RWPE1 (cell line): Measurements from ENCODE around the gene CERS6.

ENCODE experiments used
- CTCF ChIA-PET: fragments of 350-600 bp; sonication (Branson Sonifier 250); formaldehyde crosslinking; extraction: SDS; loops from one replicate; lab custom pipeline; 2021; lab: Yijun Ruan, JAX
- POLR2A ChIA-PET: fragments of 400-600 bp; formaldehyde crosslinking; extraction: SDS; loops from one replicate; lab custom pipeline; 2020; ENCODE audit warnings: antibody characterized with exemption; ENCODE audit not compliant: low non-redundant PET; lab: Yijun Ruan, JAX
- DNase-seq: peaks from one replicate; pipeline ENCODE4 v3.0.0; 2012; ENCODE audit warnings: low spot score
- H3K27ac ChIP-seq: fragments of 450-650 bp; 2 replicates; pipeline ENCODE4 v1.5.1; 2017
- TF ChIP-seq, protein P1 (sequence below): fragments of 450-650 bp; conservative IDR thresholded peaks from 2 replicates; pipeline ENCODE4 v1.5.1; 2017; ENCODE audit warnings: low read depth, mild to moderate bottlenecking

The CERS6 gene

DNA sequence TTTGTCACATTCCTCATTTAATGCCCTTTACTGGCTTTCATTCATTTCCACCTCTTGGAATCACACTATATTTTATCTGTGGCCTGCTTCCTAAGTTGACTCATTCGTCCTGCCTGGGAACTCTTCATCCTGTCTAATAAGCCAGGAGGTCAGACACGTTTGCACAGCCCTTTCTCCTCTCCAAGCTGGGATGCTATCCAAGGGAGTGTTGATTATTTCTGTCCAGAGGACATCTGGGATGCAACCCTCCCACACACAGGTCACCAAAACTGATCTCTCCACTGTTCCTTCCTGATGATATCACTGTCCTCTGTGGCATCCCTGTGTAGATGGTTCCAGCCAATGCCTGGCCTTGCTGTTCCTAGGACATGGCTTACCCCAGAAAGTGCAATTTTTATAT, 266.5 kb downstream of the CERS6 start:
- ChIA-PET POLR2A (no interaction called here), CTCF (no interaction called here)
- TF ChIP-seq, protein P1, sequence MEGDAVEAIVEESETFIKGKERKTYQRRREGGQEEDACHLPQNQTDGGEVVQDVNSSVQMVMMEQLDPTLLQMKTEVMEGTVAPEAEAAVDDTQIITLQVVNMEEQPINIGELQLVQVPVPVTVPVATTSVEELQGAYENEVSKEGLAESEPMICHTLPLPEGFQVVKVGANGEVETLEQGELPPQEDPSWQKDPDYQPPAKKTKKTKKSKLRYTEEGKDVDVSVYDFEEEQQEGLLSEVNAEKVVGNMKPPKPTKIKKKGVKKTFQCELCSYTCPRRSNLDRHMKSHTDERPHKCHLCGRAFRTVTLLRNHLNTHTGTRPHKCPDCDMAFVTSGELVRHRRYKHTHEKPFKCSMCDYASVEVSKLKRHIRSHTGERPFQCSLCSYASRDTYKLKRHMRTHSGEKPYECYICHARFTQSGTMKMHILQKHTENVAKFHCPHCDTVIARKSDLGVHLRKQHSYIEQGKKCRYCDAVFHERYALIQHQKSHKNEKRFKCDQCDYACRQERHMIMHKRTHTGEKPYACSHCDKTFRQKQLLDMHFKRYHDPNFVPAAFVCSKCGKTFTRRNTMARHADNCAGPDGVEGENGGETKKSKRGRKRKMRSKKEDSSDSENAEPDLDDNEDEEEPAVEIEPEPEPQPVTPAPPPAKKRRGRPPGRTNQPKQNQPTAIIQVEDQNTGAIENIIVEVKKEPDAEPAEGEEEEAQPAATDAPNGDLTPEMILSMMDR: no peak
- no peak for DNase-seq
- no peak overlapping the region for H3K27ac ChIP-seq

- POLR2A ChIA-PET: no interaction called here
Observed at GRCh38 chr2:168723275-168723899, 267.3 kb downstream of the CERS6 start.

GRCh38 chr2:168726375-168726774, 270.3 kb downstream of the CERS6 start:
- ChIA-PET POLR2A (no interaction called here), CTCF (no interaction called here)
- H3K27ac ChIP-seq: no peak overlapping the region
- TF ChIP-seq, protein P1: no peak
- DNase-seq: no peak

More at GRCh38 chr2:168723275-168723899, 267.3 kb downstream of the CERS6 start:
- TF ChIP-seq, protein P1: no peak
- DNase-seq: no peak
- CTCF ChIA-PET: interaction anchor here (0.7 kb wide), 1 partner anchor 12 kb away, joined by 3 read pairs; no protein-coding TSS in a partner anchor
- no peak overlapping the region for H3K27ac ChIP-seq

- CTCF ChIA-PET: no interaction called here
- TF ChIP-seq, protein P1: no peak
- H3K27ac ChIP-seq: no peak overlapping the region
- no peak for DNase-seq
- POLR2A ChIA-PET: no interaction called here
Observed at GRCh38 chr2:168727904-168728470, 271.9 kb downstream of the CERS6 start.

DNA sequence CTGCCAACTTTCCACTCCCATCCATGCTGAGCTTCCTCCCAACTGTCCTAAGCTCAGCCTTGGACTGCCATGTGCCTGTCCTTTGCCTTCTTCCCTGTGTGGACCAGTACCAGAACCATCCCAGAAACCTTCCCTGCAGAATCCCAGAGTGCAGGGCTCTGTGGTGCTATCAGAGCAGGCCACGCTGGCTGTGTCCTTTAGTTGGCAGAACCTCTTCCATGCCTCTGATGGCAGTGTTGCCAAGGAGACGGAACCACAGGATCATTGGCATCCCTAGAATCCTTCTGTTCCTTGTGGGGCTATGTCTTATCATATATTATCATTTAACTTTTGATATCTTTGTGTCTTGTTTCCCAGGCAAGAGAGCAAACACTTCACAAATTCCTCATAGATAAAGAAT, 273.4 kb downstream of the CERS6 start:
- CTCF ChIA-PET: no interaction called here
- TF ChIP-seq, protein P1: no peak
- no peak for DNase-seq
- no peak overlapping the region for H3K27ac ChIP-seq
- POLR2A ChIA-PET: no interaction called here

- no peak for DNase-seq
- TF ChIP-seq, protein P1: no peak
- no peak overlapping the region for H3K27ac ChIP-seq
- ChIA-PET POLR2A (no interaction called here), CTCF (no interaction called here)
Observed at GRCh38 chr2:168730344-168730743, 274.3 kb downstream of the CERS6 start.
